GM21825 (cell line): ENCODE data around the gene RBMS1.

Experiments used
- ATAC-seq: cut with Tn5 transposase; IDR thresholded peaks from one replicate; pipeline ENCODE4 v1.9.1; 2021; ENCODE audit warnings: mild to moderate bottlenecking, moderate library complexity; ENCODE audit not compliant: unreplicated experiment

RBMS1 gene

DNA sequence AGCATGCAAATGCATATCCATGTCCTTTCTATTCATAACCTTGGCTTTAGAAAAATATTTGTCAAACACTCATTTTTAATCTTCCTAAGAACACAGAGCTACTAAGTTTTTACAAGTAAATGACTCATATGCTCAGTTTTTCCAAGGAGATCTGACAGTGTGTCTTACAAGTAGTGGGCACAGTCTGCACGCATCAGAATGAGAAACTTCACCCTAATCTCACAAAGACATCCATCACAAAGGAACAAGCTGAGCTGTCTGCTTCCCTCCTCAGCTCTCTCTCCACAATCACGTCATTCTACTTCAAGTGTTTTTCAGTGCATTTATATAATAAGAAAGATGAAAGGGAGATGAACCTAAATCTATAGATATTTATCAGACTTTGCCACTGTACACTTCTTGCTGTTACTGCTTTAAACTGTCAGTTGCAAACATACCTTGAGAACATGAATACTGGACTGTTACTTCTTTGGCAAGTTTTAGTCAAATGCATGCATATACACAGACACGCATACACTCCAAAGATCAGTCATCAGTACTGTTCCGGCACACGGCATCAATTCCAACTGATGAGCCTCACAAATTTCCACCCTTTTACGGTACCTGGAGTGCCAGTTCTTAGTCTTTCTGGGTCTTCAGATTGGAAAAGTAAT is 75.7 kb downstream of the RBMS1 start:
- no peak for ATAC-seq

DNA sequence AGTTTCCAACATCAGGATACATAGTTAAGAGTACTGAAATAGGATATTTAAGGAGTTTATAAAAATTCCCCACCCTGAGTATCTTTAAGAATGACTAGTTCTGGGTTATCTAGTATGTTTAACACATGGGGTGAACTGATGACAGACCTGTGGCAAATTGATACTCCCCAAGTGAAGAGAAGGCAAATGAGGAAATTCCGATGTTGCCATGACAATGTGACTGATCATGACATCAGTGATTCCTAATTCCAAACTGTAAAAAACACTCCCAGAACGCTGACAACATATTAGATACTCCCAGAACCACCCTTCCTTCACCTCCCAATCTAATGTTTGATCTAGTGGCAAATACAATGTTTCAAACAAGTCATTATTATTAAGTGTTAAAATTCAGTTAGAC is 77.6 kb downstream of the RBMS1 start:
- no peak for ATAC-seq

DNA sequence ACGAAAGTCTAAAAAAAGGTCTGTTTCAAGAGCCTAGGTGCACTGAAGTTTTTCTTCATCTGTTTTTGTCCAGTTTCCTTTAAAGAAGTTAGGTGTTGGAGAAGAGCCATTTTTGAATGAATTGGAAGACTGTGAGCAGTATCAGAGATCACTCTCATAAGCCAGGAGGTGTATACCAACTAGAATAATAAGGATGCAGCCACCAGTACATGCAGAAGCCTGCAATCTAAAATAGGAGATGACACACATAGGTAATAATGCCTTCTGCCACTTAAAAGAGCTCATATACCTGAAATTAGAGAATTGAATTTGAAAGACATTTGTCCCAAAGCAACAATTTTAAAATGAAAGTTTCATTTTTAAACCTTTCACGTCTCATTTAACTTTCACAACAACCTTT is 81.7 kb downstream of the RBMS1 start:
- no peak for ATAC-seq

DNA sequence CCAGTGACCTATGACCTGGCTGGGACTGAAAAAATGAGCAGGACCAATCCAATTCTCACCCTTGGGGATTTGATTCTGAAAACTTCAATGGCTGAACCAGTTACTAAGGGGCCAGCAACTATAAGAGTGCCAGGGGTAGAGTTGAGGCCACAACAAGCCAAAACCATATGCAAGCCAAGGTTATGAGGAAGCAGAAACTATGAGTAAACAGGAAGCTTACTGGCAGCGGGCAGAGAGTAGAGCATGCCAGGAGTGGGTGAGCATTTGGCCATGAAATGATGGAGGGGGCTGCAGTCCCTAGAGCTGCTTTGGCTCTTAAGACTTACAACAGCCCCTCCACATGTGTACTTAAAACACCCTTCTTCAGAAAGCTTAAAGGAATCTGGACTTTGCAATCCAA is 82.4 kb downstream of the RBMS1 start:
- peak; percentile 42 for ATAC-seq

DNA sequence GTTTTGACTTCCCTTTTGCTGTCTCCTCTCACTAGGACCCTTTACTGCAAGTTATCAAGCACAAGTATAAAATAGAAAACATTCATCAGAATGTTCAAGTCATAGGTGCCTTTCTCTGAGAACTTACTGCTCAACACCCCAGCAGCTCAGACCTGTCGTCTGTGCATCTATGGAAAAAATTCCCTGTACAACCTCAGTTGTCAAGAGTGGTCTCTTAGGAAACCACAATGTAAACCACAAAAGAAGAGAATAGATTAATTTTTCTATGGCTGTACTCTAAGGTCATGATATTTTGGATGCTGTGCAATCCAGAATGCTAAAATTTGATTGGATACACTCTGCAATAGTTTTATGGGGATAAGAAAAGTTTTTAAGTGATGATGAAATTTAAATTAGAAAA is 84.1 kb downstream of the RBMS1 start:
- no peak for ATAC-seq

DNA sequence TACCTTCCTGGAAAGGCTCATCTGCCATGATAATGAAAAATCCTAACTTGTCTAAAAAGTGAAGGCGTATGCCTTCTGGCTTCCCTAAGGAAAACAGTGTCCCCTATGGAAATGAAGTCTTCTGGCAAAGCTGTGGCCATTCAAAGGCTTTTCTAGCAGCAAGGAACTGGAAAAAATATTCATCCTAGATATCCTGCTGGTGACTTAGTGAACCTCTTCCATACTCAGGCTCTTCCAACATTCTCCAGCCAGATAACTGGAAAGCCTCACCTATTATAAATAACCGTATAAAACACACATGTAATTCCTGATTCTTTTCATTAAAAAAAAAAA is 84.7 kb downstream of the RBMS1 start:
- no peak for ATAC-seq

DNA sequence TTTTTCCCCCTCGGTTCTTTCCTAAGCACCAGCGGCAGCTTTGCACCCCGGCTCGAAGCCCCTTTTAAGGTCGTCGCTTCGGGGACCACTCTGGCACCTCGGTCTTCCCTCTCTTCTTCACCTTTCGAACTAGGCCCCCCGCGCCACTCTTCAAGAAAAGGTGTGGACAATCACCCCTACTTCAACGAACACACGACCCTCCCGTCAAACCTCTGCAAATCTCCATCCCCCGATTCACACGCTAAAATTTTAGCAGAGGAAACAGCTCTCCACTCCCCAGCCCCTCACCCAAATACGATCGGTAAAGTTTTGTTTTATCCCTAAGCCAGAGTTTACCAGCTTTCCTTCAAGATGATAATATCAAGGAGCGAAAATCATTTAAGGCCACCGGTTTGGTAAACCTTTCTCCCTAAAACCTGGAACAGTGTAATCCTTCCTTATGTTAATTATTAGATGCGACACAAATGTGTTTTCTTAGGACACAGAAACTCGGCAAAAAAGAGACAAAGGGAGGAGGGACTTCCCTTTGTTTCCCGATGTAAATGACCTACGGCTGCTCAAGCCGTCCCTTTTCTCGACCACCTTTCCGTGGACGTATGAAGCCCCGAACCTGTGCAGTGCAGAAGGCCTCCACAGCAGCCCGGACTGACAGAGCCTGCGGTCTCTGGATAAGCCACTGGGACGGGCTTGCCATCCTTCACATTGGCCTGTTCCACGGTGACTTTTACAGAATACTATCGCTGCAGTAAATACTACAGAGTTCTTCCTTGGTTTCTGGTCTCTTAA is 85.2 kb downstream of the RBMS1 start:
- ATAC-seq, result no peak

DNA sequence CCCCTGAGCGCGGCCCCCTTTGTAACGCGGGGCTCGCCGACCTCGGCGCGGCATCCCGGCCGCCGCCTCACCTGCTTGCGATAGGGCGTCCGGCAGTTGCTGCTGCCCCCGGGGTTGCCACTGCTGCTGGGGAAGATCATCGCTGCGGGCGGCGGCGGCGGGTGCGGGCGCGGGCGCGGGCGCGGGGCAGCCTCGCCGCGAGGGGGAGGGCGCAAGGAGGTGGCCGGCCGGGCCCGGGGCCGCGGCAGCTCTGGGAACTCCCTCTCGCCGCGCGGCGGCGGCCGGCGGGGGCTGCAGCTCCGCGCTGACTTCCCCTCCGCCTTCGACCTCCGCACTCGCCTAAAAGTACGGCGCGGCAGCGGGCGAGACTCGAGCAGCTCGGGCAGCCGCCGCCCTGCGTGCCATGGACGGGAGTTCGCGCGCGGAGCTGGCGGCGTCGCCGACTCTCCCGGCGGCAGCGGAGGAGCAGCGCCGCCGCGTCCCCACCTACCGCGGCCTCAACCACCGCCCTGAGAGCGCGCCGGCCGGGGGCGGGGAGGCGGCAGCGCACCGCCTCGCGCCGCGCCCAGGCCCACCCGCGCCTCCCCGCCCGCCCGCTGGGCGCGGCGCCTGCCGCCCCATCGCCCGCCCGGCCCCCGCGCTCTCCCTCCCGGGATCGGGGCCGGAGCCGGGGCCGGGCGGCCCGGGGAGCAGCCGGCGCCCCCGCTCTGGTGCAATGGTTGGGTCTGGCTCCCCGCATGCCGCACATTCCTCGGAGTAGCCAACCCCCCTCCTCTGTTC is 86.0 kb downstream of the RBMS1 start:
- ATAC-seq, result peak; percentile 55

DNA sequence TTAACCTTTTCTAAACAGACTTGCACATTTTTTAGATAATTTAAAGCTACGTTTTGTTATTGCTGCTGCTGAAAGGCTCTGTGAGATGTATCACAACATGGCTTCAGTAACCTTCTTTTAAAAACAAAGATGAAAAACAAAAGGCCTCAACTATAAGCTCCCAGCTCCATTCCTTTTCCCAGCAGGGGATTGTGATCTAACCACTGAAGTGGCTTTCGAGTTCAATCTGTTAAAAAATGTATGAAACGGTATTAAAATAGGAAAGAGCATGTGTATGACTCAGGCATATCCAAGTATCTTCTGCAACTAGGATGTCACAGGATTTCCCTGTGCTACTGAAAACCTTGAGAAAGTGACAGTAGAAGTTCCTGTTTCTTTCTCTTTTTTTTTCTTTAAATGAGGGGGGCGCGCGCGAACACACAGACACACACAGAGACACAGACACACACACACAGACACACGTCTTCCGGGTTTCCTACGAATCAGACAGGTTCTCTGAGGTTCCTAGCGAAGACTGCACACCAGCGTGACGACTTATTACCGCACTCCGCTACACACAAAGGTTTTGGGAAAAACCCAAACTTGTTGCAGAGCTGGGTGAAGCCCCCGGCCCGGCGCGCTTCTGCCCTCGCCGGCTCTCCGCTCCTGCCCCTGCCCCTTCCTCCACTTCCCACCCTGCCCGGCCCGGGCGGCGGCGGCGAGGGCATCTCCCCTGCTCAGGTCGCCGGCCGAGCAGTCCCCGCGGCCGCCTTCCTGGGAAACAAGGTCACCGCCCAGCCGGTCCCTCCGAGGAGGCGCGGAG is 86.8 kb downstream of the RBMS1 start:
- ATAC-seq, result peak; percentile 65

DNA sequence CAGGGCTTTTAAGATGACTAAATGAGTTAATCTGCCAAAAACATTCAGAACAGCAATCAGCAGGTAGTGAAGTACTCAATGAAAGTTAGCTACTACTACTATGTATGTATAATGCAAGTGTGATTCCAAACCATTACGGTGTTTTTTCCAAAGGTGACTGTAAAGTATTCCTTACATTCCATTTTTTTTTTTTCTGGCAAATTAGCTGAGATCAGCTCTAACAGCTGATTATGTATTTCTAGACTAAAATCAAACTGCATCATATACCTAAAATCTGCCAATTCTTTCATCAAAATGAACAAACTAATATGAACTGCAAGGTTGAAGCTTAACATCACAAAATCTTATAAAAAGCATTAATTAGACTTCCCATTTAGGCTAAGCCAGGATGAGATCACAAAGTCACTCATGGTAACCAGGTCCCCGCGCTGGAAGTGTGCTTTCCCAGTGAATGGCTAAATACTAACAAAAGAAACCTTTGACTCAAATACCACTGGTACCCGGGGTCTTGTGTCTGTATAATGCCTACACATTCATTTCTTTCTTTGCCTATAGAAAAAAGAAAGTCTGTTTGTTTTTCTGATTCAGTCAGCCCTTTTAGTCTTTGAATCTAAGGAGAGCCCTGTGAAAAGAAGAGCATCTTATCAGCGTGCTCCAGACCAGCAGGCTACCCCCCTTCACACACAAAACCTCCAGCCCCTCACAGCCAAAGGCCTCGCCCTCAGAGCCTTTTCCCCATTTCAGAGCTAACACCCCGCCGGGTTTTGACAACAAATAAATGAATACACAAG is 88.3 kb downstream of the RBMS1 start:
- no peak for ATAC-seq

DNA sequence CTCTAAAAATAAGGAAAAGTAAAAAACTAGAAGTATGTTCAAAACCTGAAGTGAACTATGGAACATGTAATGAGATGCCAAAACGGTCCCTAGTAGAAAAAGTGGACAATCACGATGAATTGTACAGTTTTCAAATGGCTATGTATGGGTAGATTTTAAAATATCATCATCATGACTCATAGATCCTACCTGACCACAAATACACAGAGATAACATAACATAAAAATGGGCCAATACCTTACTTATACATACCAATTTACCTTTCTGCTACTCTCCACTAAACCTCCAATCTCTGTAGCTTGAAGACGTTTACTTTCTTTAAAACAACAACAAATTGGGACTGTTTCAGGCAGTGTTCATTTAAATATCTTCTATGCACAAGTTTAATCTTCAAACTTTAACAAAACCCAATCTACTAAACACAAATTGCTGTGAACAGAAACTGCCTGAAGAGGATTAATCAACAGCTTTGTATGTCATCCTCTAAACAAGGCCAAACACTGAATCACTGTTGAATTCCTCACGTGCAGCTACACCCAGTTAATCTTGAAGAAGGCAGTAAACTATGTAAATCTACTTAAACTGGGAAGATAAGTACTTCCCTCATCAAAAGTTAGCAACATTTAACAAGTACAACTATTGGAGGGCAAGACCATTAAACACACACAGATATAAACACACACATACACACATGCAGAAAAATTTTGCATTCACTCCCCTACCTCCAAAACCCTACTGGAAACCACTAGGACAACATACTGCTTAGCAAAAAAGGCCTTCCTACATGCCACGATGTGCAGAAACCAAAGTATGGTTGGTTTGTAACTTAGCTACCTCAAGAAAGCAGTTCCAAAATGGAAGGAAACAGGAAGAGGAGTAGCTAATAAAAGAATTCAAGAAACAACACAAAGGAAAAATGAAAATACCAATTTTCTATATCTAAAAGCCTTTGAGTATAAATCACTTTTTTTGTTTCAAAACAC is 90.3 kb downstream of the RBMS1 start:
- no peak for ATAC-seq

DNA sequence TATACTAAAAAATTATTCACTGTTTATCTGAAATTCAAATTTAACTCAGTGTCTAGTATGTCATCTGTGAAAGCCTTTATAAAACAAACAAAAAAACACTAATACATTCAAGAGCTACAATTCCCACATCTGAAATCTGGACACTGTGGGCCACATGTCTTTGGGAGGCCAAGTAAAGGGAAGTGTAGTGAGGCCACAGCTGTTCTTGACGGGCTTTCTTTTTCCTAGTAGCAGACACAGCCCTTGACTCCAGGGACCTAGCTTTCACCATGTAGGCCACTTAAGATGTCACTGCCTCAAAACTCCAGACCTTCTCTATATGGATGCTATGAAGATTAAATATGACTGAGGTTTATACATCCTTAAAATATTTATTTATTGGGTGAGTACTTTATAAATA is 91.1 kb downstream of the RBMS1 start:
- ATAC-seq, result no peak

DNA sequence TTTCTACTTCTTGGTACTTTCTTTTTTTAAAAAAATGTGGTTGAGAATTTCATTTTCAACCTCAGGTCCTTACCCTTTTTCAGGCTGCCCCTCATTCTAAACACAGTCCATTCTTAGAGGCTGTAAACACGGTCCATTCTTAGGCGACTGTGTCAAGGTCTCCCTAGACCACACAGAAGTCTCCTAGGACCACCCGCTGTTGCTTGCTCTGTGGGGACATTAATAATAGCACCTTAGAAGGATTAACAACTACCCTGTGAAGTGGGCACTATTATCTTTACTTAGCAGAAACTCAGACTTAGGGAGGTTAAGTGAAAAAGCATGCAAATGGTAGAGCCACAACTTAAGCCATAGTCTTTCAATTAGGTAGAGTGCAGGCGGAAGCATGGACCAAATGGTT is 91.7 kb downstream of the RBMS1 start:
- ATAC-seq, result no peak

DNA sequence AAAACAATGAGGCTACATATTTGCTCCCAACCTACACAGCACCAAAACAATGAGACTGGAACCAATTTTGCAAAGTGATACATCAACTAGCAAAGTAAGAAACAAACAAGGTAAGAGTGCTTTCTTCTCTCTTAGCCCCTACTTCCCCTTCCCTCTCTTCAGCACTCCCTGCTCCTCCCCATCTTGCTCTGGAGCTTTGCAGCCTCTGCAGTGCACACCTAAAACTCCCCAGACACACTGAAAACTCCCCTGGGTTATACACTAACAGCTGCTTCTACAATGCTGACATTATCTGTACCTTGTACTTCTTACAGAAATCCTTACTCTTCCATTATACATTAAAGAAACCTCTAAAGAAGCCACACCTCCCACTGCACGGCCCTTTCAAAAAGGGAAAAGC is 93.7 kb downstream of the RBMS1 start:
- ATAC-seq, result no peak

DNA sequence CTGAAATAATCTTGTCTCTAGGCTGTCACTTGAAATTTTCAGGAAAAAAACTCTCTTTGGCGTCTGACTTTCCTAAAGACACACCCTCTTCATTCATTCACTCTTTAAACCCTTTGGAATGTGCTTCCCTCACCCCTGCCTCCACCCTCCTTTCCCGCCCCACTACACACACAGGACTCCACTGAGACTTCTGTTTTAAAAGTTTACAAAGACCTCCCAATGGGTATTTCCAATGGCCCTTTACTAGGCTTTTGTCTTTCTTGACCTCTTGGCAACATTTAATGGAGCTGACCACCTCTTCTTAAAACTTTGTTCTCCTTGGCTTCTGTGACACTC is 96.1 kb downstream of the RBMS1 start:
- ATAC-seq, result no peak

DNA sequence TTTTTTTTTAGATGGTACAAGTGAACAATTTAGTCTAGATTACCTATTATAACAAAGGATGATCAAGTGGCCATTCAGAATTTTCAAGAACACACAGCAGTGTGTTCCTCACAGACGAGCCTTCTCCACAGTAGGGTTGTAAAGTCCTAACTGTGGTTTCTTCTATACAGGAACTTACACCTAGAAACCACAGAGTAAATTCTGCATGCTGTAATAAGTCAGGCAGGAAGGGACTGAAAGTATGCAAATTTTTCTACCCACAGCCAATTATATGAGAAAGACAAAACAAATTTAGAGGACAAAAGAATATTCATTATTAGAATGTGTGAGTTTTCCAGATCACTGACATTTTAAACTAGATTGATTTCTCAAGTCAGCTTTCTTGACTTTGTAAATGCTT is 99.5 kb downstream of the RBMS1 start:
- peak; percentile 99 for ATAC-seq

DNA sequence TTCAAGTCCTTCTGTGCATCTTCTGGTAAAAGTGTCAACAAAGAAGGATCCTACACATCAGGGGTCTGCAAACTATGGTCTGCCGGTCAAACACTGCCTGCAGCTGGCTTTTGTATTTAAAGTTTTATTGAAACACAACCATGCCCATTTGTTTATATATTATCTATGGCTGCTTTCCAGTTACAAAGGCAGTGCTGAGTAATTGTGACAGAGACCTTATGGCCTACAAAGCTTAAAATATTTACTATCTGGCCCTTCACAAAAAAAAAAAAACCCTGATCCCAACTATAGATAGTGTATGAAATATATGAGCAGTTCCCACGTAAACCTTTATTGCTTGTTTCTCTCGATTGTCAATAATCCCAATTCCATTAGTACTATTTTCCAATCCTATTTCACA is 101.4 kb downstream of the RBMS1 start:
- no peak for ATAC-seq

DNA sequence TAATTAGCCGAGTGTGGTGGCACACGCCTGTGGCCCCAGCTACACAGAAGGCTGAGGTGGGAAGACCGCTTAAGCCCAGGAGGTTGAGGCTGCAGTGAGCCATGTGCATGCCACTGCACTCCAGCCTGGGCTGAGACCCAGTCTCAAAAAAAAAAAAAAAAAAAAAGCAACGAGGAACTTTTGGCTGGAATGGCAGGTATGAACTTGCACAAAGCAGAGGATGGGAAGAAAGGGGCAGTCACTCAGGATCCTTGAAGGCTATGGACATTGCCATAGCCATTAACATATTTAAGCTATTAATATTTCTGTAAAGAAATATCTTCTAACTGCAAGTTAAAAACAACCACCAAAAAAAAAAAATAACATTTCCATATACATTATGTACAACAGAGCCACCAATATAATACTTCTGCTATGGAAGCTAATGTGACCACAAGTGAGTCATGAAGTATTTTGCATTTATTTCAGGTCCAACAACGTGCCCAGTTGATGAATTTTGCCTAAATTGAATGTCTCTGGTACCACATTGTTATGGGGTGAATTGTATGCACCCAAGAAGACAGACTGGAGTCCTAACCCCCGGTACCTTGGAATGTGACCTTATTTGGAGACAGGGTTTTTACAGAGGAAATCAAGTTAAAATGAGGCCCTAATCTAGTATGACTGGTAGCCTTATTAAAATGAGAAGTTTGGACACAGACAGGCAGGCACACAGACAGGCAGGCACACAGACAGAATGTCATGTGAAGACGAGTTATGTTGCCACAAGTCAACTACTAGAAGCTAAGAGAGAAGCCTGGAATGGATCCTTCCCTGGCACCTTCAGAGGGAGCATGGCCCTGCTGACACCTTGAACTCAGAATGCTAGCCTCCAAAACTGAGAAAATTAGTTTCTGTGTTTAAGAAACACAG is 102.8 kb downstream of the RBMS1 start:
- ATAC-seq, result no peak
